Neutrophil (primary cell): ENCODE measurements around the gene CALCOCO1.

Experiments used
- H3K27ac ChIP-seq: fragments of 200-600 bp; sonication (generic); 2 replicates; pipeline ENCODE4 v1.5.1; 2016; ENCODE audit warnings: mild to moderate bottlenecking, moderate library complexity
- H3K27me3 ChIP-seq: fragments of 200-600 bp; sonication (generic); 2 replicates; pipeline ENCODE4 v1.6.0; 2016; ENCODE audit warnings: mild to moderate bottlenecking
- H3K36me3 ChIP-seq: fragments of 200-600 bp; sonication (generic); 2 replicates; pipeline ENCODE4 v1.5.1; 2017
- H3K4me1 ChIP-seq, 2 experiments: fragments of 200-600 bp in 1 of 2; sonication (generic) in 1 of 2; 1 replicate in 1 of 2; 2 replicates in 1 of 2; pipeline versions ENCODE4 v1.5.1 to v1.6.1; 2013 to 2016; ENCODE audit warnings: low read depth in 1 of 2, low read length in 1 of 2, mild to moderate bottlenecking in 1 of 2, moderate library complexity in 1 of 2; ENCODE audit not compliant: control insufficient read depth in 1 of 2, insufficient read depth in 1 of 2
- H3K4me3 ChIP-seq, 2 experiments: fragments of 200-600 bp in 1 of 2; sonication (generic) in 1 of 2; 1 replicate in 1 of 2; 2 replicates in 1 of 2; pipeline ENCODE4 v1.5.1; 2013 to 2016; ENCODE audit warnings: low read depth in 1 of 2, low read length in 1 of 2, mild to moderate bottlenecking in 1 of 2, moderate library complexity in 1 of 2
- H3K9me3 ChIP-seq: fragments of 200-600 bp; sonication (generic); 2 replicates; pipeline ENCODE4 v1.5.1; 2016
- CTCF ChIP-seq: fragments of 200-600 bp; sonication (generic); IDR thresholded peaks from 2 replicates; pipeline ENCODE4 v1.5.1; 2016; ENCODE audit warnings: antibody characterized with exemption

Gene CALCOCO1

GRCh38 chr12:53739214-53740129 is 12.2 kb upstream of the CALCOCO1 start:
- Histone ChIP-seq H3K4me3 (no peak overlapping the region), H3K4me1 (peaks cover 10 to 11% of the 10 kb centered on the region in 2 experiments), H3K27me3 (peaks cover 100% of the 10 kb centered on the region), H3K36me3 (no peaks in the 10 kb centered on the region), H3K27ac (no peak overlapping the region), H3K9me3 (no peaks in the 10 kb centered on the region)
- no peak for TF ChIP-seq CTCF

- Histone ChIP-seq H3K27ac (no peak overlapping the region), H3K4me3 (no peak overlapping the region), H3K27me3 (peaks cover 100% of the 10 kb centered on the region), H3K4me1 (peaks cover 10 to 11% of the 10 kb centered on the region in 2 experiments), H3K9me3 (no peaks in the 10 kb centered on the region), H3K36me3 (no peaks in the 10 kb centered on the region)
- no peak for TF ChIP-seq CTCF
Measured at GRCh38 chr12:53738406-53739213, 11.4 kb upstream of the CALCOCO1 start.

- no peak for TF ChIP-seq CTCF
- Histone ChIP-seq H3K4me3 (no peak overlapping the region), H3K27ac (no peak overlapping the region), H3K36me3 (no peaks in the 10 kb centered on the region), H3K9me3 (no peaks in the 10 kb centered on the region), H3K4me1 (peaks cover 5 to 6% of the 10 kb centered on the region in 2 experiments), H3K27me3 (peaks cover 100% of the 10 kb centered on the region)
Measured at GRCh38 chr12:53737951-53738405, 10.7 kb upstream of the CALCOCO1 start.

GRCh38 chr12:53737093-53737808 is 10.0 kb upstream of the CALCOCO1 start:
- Histone ChIP-seq H3K36me3 (no peaks in the 10 kb centered on the region), H3K27me3 (peaks cover 100% of the 10 kb centered on the region), H3K4me1 (peaks cover 5 to 6% of the 10 kb centered on the region in 2 experiments), H3K9me3 (no peaks in the 10 kb centered on the region), H3K27ac (no peak overlapping the region), H3K4me3 (no peak overlapping the region)
- TF ChIP-seq CTCF: no peak

- no peak overlapping the region for H3K27ac ChIP-seq
- H3K36me3 ChIP-seq: no peaks in the 10 kb centered on the region
- no peaks in the 10 kb centered on the region for H3K9me3 ChIP-seq
- no peak overlapping the region for H3K4me3 ChIP-seq
- no peak for TF ChIP-seq CTCF
- H3K27me3 ChIP-seq: peaks cover 100% of the 10 kb centered on the region
- H3K4me1 ChIP-seq: peaks cover 5 to 6% of the 10 kb centered on the region in 2 experiments
Measured at GRCh38 chr12:53736592-53736991, 9.3 kb upstream of the CALCOCO1 start.
